SK-N-SH (cell line): ENCODE results near the gene PCGF2. TPM values are rescaled to one million over a fixed set of nuclear protein-coding genes. Genes with fewer than 3 reads are reported as not detected.

Experiments
- CTCF ChIA-PET: fragments of 300-600, 350-600 bp; formaldehyde crosslinking; extraction: SDS; loops from one replicate; lab custom pipeline; 2021; lab: Yijun Ruan, JAX
- POLR2A ChIA-PET: fragments of 350-600 bp; sonication (Branson Sonifier 250); formaldehyde crosslinking; extraction: SDS; loops from one replicate; lab custom pipeline; 2020; ENCODE audit warnings: antibody characterized with exemption, inconsistent platforms; lab: Yijun Ruan, JAX
- DNase-seq: peaks from one replicate; pipeline ENCODE4 v3.0.0; 2012
- H2AFZ ChIP-seq: fragments of 200-600 bp; sonication (generic); 2 replicates; pipeline ENCODE4 v1.8.1; 2016; ENCODE audit warnings: antibody characterized with exemption, mild to moderate bottlenecking, low read depth
- H3F3A ChIP-seq: fragments of 200-600 bp; sonication (generic); replicated peaks from 2 replicates; pipeline ENCODE3; 2016; ENCODE audit warnings: antibody characterized with exemption, mild to moderate bottlenecking; ENCODE audit not compliant: insufficient read depth
- H3K27ac ChIP-seq, 2 experiments: fragments of 200-500 bp in 1 of 2; fragments of 200-600 bp in 1 of 2; sonication (Bioruptor generic) in 1 of 2; sonication (generic), shearing (Covaris generic) in 1 of 2; 2 replicates each; pipeline versions ENCODE4 v1.5.1 to v1.6.1; 2014 to 2016; ENCODE audit warnings: low read depth in 2 of 2, inconsistent platforms in 1 of 2, low read length in 1 of 2, mild to moderate bottlenecking in 1 of 2, mixed read lengths in 1 of 2
- H3K27me3 ChIP-seq: fragments of 200-600 bp; sonication (generic), shearing (Covaris generic); 2 replicates; pipeline ENCODE4 v1.6.1; 2016; ENCODE audit warnings: mixed run types; ENCODE audit not compliant: insufficient read depth
- H3K36me3 ChIP-seq, 2 experiments: fragments of 200-500 bp in 1 of 2; fragments of 200-600 bp in 1 of 2; sonication (Bioruptor generic) in 1 of 2; sonication (generic) in 1 of 2; replicated peaks in 1 of 2; 2 replicates each; pipeline versions ENCODE3 to v1.5.1; 2014 to 2016; ENCODE audit warnings: low read length in 1 of 2, mild to moderate bottlenecking in 1 of 2; ENCODE audit not compliant: insufficient read depth in 2 of 2, control insufficient read depth in 1 of 2
- H3K4me1 ChIP-seq, 2 experiments: fragments of 200-500 bp in 1 of 2; fragments of 200-600 bp in 1 of 2; sonication (Bioruptor generic) in 1 of 2; sonication (generic), shearing (Covaris generic) in 1 of 2; 2 replicates each; pipeline versions ENCODE4 v1.5.1 to v1.6.1; 2014 to 2016; ENCODE audit warnings: low read depth in 1 of 2, low read length in 1 of 2, mixed run types in 1 of 2; ENCODE audit not compliant: insufficient read depth in 2 of 2, control insufficient read depth in 1 of 2
- H3K4me2 ChIP-seq: fragments of 200-600 bp; sonication (generic), shearing (Covaris generic); 2 replicates; pipeline ENCODE4 v1.6.1; 2017; ENCODE audit warnings: mixed run types
- H3K4me3 ChIP-seq, 2 experiments: fragments of 200-500 bp in 1 of 2; fragments of 200-600 bp in 1 of 2; sonication (Bioruptor generic) in 1 of 2; sonication (generic), shearing (Covaris generic) in 1 of 2; 2 replicates each; pipeline versions ENCODE4 v1.5.1 to v1.8.1; 2014 to 2016; ENCODE audit warnings: low read depth in 2 of 2, inconsistent platforms in 1 of 2, low read length in 1 of 2, mild to moderate bottlenecking in 1 of 2, mixed read lengths in 1 of 2, moderate library complexity in 1 of 2
- H3K79me2 ChIP-seq: fragments of 200-600 bp; sonication (generic); 2 replicates; pipeline ENCODE4 v1.8.1; 2017; ENCODE audit warnings: mild to moderate bottlenecking; ENCODE audit not compliant: insufficient read depth
- H3K9ac ChIP-seq: fragments of 200-600 bp; sonication (generic); 2 replicates; pipeline ENCODE4 v1.6.1; 2017; ENCODE audit warnings: mixed run types
- H3K9me2 ChIP-seq: fragments of 200-600 bp; sonication (generic); 2 replicates; pipeline ENCODE4 v1.6.1; 2017; ENCODE audit warnings: mixed run types
- H3K9me3 ChIP-seq: fragments of 200-600 bp; sonication (generic); 2 replicates; pipeline ENCODE4 v1.6.1; 2017; ENCODE audit warnings: mixed run types, mild to moderate bottlenecking, moderate library complexity
- H4K20me1 ChIP-seq: fragments of 200-600 bp; sonication (generic); 2 replicates; pipeline ENCODE4 v1.6.1; 2017; ENCODE audit warnings: mild to moderate bottlenecking, mixed run types; ENCODE audit not compliant: insufficient read depth
- CTCF ChIP-seq: fragments of 200-600 bp; sonication (generic); IDR thresholded peaks from 2 replicates; pipeline ENCODE4 v1.6.1; 2017; ENCODE audit warnings: antibody characterized with exemption, mild to moderate bottlenecking, moderate library complexity
- FOSL2 ChIP-seq: IDR thresholded peaks from 2 replicates; pipeline ENCODE4 v1.4.0; 2012; ENCODE audit warnings: low read depth, mild to moderate bottlenecking, moderate library complexity, borderline replicate concordance
- GABPA ChIP-seq: IDR thresholded peaks from 2 replicates; pipeline ENCODE4 v1.4.0; 2012; ENCODE audit warnings: low read depth, mild to moderate bottlenecking
- GATA2 ChIP-seq: sonication (generic); formaldehyde crosslinking; IDR thresholded peaks from 2 replicates; pipeline ENCODE4 v1.5.0; 2020; ENCODE audit warnings: mild to moderate bottlenecking, missing genetic modification reagents
- JUND ChIP-seq: IDR thresholded peaks from 2 replicates; pipeline ENCODE4 v1.4.0; 2012
- MAX ChIP-seq: IDR thresholded peaks from 2 replicates; pipeline ENCODE4 v1.4.0; 2012; ENCODE audit warnings: low read depth
- MEF2A ChIP-seq: IDR thresholded peaks from 2 replicates; pipeline ENCODE4 v1.4.0; 2012; ENCODE audit warnings: low read depth, borderline replicate concordance
- NFIC ChIP-seq: IDR thresholded peaks from 2 replicates; pipeline ENCODE4 v1.4.0; 2012; ENCODE audit warnings: borderline replicate concordance
- RAD21 ChIP-seq: IDR thresholded peaks from 2 replicates; pipeline ENCODE4 v1.6.1; 2012; ENCODE audit warnings: mild to moderate bottlenecking, low read length
- REST ChIP-seq: IDR thresholded peaks from 2 replicates; pipeline ENCODE4 v1.6.1; 2012; ENCODE audit warnings: mild to moderate bottlenecking, low read depth, low read length, moderate library complexity
- RFX5 ChIP-seq: IDR thresholded peaks from 2 replicates; pipeline ENCODE4 v1.6.1; 2012; ENCODE audit warnings: mild to moderate bottlenecking, improper control_type of control experiment, low read length
- SMC3 ChIP-seq: IDR thresholded peaks from 2 replicates; pipeline ENCODE4 v1.6.1; 2012; ENCODE audit warnings: low read depth, low read length, improper control_type of control experiment
- TAF1 ChIP-seq: IDR thresholded peaks from 2 replicates; pipeline ENCODE4 v1.6.1; 2012; ENCODE audit warnings: low read depth, mild to moderate bottlenecking, low read length, moderate library complexity, borderline replicate concordance
- YY1 ChIP-seq: IDR thresholded peaks from 2 replicates; pipeline ENCODE4 v1.4.0; 2012; ENCODE audit warnings: low read depth, mild to moderate bottlenecking
- WGBS: methylation state at CpG from one replicate; pipeline ENCODE4 v1.1.6; 2017; ENCODE audit warnings: low lambda C conversion rate; 5-methylcytosine and 5-hydroxymethylcytosine counted together
- polyA plus RNA-seq, 3 experiments: library from polyadenylated mRNA; depleted of rRNA; stranded (reverse); fragments of >200 nt; gene quantifications; 2 replicates each; pipeline ENCODE4 v1.2.3, GENCODE V29; 2012

PCGF2 gene
- polyA plus RNA-seq, 1 of the 3 experiments (the other 2 are of a cell fraction) = 39.8 TPM

- CTCF ChIA-PET = interaction anchor here (0.7 to 7.4 kb wide), 2 partner anchors 14 to 43 kb away, joined by 3 to 88 read pairs; partner anchors contain the start of gene CISD3
- peaks cover 9 to 47% of the 10 kb centered on the region in 2 experiments; a peak in 1 of 4 replicates for H3K4me1 ChIP-seq
- no peaks in the 10 kb centered on the region for H3K9me2 ChIP-seq
- peak overlapping the region; percentile 71 to 95 for H3K27ac ChIP-seq
- H3K27me3 ChIP-seq = no peaks in the 10 kb centered on the region
- H3K4me2 ChIP-seq = peak overlapping the region; percentile 99
- POLR2A ChIA-PET = no interaction called here
- peak; percentile 80 for DNase-seq
- H3K79me2 ChIP-seq = peaks cover 67% of the 10 kb centered on the region
- H3K4me3 ChIP-seq = peak overlapping the region; percentile 86 to 93
- peak overlapping the region; percentile 72; the same call in 1 of the 2 replicates for H2AFZ ChIP-seq
- H3K9me3 ChIP-seq = no peaks in the 10 kb centered on the region
- peak overlapping the region; percentile 90 for H3K9ac ChIP-seq
- peaks cover 6% of the 10 kb centered on the region for H3F3A ChIP-seq
- peaks cover 45% of the 10 kb centered on the region for H4K20me1 ChIP-seq
- TF ChIP-seq REST = no peak
- TF ChIP-seq CTCF = peak; percentile 37
- 0 out of 2 replicates have a peak, but pooled peaks have one; percentile 4 for TF ChIP-seq SMC3
- TF ChIP-seq YY1 = peak; percentile 79
- TF ChIP-seq, all 33 proteins: peak for 3
- 3% methylated on average over 28 of the region's 64 CpGs for WGBS
- H3K36me3 ChIP-seq = no peaks in the 10 kb centered on the region
Measured at GRCh38 chr17:38747463-38748148, 530 bp downstream of the PCGF2 start.

GRCh38 chr17:38746849-38747462 is 1.2 kb downstream of the PCGF2 start:
- peak overlapping the region; percentile 71 to 95; a peak in 3 of 4 replicates for H3K27ac ChIP-seq
- no peak for DNase-seq
- H3K27me3 ChIP-seq = no peaks in the 10 kb centered on the region
- ChIA-PET POLR2A (interaction anchor here (0.9 to 2.4 kb wide), 3 partner anchors 11 to 179 kb away, joined by 3 to 9 read pairs (median 8); partner anchors contain the start of genes CISD3 and LASP1NB), CTCF (interaction anchor here (1.1 to 7.4 kb wide), 3 partner anchors 13 to 79 kb away, joined by 3 to 88 read pairs (median 4); partner anchors contain the start of gene CISD3)
- H3K9me3 ChIP-seq = no peaks in the 10 kb centered on the region
- peaks cover 9 to 53% of the 10 kb centered on the region in 2 experiments; a peak in 2 of 4 replicates for H3K4me1 ChIP-seq
- H3K4me2 ChIP-seq = peak overlapping the region; percentile 99
- WGBS = 3% methylated on average over 8 of the region's 21 CpGs
- peak overlapping the region; percentile 90 for H3K9ac ChIP-seq
- H3K36me3 ChIP-seq = no peaks in the 10 kb centered on the region
- peaks cover 6% of the 10 kb centered on the region for H3F3A ChIP-seq
- no peaks in the 10 kb centered on the region for H3K9me2 ChIP-seq
- no peak overlapping the region for H2AFZ ChIP-seq
- H3K4me3 ChIP-seq = peak overlapping the region; percentile 86 to 93
- H3K79me2 ChIP-seq = peaks cover 73% of the 10 kb centered on the region
- H4K20me1 ChIP-seq = peaks cover 51% of the 10 kb centered on the region
- TF ChIP-seq FOSL2 (no peak), MEF2A (no peak), RFX5 (no peak), NFIC (no peak), RAD21 (no peak), JUND (no peak), REST (no peak), GATA2 (CRISPR knock-in tag) (no peak), MAX (no peak), GABPA (no peak), TAF1 (no peak)
